Panc1 (cell line): ENCODE results near the gene RPUSD1. TPM values are rescaled to one million over a fixed set of nuclear protein-coding genes. Genes with fewer than 3 reads are reported as not detected.

Experiments
- ATAC-seq: fragments of 200-7000 bp; cut with Tn5 transposase; 2 replicates; pipeline ENCODE4 v1.9.1; 2020; ENCODE audit warnings: mild to moderate bottlenecking, moderate library complexity
- BruUV-seq: library from RNA; stranded (reverse); fragments of 400-500 nt; replicated peaks from 2 replicates; lab custom pipeline; 2021; lab: Mats Ljungman, UMichigan
- CTCF ChIA-PET: fragments of 300-600 bp; sonication (Branson Sonifier 250); formaldehyde crosslinking; loops from one replicate; lab custom pipeline; 2022; ENCODE audit warnings: antibody characterized with exemption; lab: Charles Lee
- POLR2A ChIA-PET: fragments of 300-600 bp; sonication (Branson Sonifier 250); formaldehyde crosslinking; loops from one replicate; lab custom pipeline; 2022; ENCODE audit warnings: antibody characterized with exemption; lab: Charles Lee
- DNase-seq: peaks from one replicate; pipeline ENCODE4 v3.0.0-alpha.2; 2010; ENCODE audit warnings: low read depth, low spot score
- H3K27ac ChIP-seq: 2 replicates; pipeline ENCODE4 v1.5.1; 2011; ENCODE audit warnings: mild to moderate bottlenecking, low read length, inconsistent platforms
- H3K27me3 ChIP-seq: fragments of 200-500 bp; sonication (Bioruptor generic); 2 replicates; pipeline ENCODE4 v1.6.0; 2014; ENCODE audit warnings: low read length, inconsistent platforms; ENCODE audit not compliant: control insufficient read depth, insufficient read depth
- H3K36me3 ChIP-seq: fragments of 200-500 bp; sonication (Bioruptor generic); 2 replicates; pipeline ENCODE4 v1.5.1; 2014; ENCODE audit warnings: inconsistent platforms, mild to moderate bottlenecking, low read length, moderate library complexity; ENCODE audit not compliant: control insufficient read depth, insufficient read depth
- H3K4me1 ChIP-seq: 2 replicates; pipeline ENCODE4 v1.5.1; 2011; ENCODE audit warnings: inconsistent platforms, mild to moderate bottlenecking, low read length, moderate library complexity; ENCODE audit not compliant: control insufficient read depth, insufficient read depth
- H3K4me3 ChIP-seq, 2 experiments: 2 replicates each; pipeline ENCODE4 v1.5.1; 2011 to 2012; ENCODE audit warnings: low read depth in 2 of 2, low read length in 2 of 2, mild to moderate bottlenecking in 2 of 2, inconsistent platforms in 1 of 2, moderate library complexity in 1 of 2
- H3K9me3 ChIP-seq: fragments of 200-500 bp; sonication (Bioruptor generic); 2 replicates; pipeline ENCODE4 v1.5.1; 2014; ENCODE audit warnings: low read depth, mild to moderate bottlenecking, inconsistent platforms, low read length, moderate library complexity; ENCODE audit not compliant: control insufficient read depth, insufficient read depth
- POLR2AphosphoS5 ChIP-seq: IDR thresholded peaks from 2 replicates; pipeline ENCODE4 v1.6.1; 2012; ENCODE audit warnings: mild to moderate bottlenecking, low read depth, low read length, moderate library complexity
- SIN3A ChIP-seq: IDR thresholded peaks from 2 replicates; pipeline ENCODE4 v1.6.1; 2012; ENCODE audit warnings: low read depth, mild to moderate bottlenecking, low read length, moderate library complexity, borderline replicate concordance; ENCODE audit not compliant: insufficient read depth
- TCF7L2 ChIP-seq: IDR thresholded peaks from 2 replicates; pipeline ENCODE4 v1.6.1; 2011; ENCODE audit warnings: mild to moderate bottlenecking, low read depth, low read length, inconsistent platforms
- in situ Hi-C: cut with HindIII; loops from 2 replicates; pipeline ENCODE4 v1.10.0; 2016; ENCODE audit warnings: low sequenced_read_pairs, low pct_unique_long_range_greater_than_20kb
- intact Hi-C: fragments of 100-400 bp; cut with micrococcal nuclease; formaldehyde crosslinking; loops from one replicate; pipeline ENCODE4 v1.10.0; 2022; ENCODE audit not compliant: unreplicated experiment
- total RNA-seq: library from RNA; stranded (reverse); gene quantifications from one replicate; pipeline ENCODE4 v1.2.1, GENCODE V29; 2021; ENCODE audit not compliant: unreplicated experiment
- TF ChIP-seq, protein P1 (sequence below): fragments of 450-650 bp; IDR thresholded peaks from 2 replicates; pipeline ENCODE4 v1.5.1; 2017; ENCODE audit warnings: mild to moderate bottlenecking
- TF ChIP-seq, protein P2 (sequence below), 2 experiments: IDR thresholded peaks; 2 replicates each; pipeline ENCODE4 v1.6.1; 2011 to 2012; ENCODE audit warnings: low read depth in 2 of 2, control low read depth in 1 of 2, low read length in 1 of 2, mild to moderate bottlenecking in 1 of 2, moderate library complexity in 1 of 2; ENCODE audit not compliant: insufficient read depth in 1 of 2

The RPUSD1 gene
- total RNA-seq, 1 experiment from 2014 or later = 61.1 TPM

DNA sequence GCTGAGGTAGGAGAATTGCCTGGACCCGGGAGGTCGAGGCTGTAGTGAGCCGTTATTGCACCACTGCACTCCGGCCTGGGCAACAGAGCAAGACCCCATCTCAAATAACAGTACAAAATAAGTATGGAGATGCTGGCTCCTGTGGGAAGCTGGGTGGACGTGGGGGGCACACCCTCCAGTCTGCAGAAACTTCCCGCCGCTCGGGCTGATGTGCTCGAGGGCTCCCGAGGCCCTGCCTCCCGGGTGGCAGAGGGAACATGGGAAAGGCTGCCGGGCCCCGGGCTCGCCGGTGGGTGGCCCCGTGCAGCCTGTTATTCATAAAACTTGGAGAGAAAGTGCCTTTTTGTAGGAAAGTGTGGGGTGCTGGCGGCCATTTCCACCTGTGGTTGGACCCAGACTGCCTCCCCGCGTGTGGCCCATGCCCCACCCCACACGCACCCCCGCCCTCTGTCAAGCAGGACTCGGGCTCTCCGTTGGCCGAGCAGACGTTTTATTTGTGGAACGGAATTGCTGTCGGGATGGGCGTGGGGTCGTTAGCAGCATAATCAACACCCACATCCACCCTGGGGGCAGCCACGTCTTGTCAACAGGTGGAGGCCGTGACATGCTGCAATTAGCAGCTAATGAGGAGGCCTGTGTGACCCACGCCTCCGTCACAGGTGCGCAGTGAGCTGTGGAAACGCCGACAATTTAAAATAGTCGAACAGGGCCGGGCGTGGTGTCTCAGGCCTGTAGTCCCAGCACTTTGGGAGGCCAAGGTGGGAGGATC, 40.0 kb downstream of the RPUSD1 start:
- Histone ChIP-seq H3K27me3 (no peaks in the 10 kb centered on the region), H3K27ac (no peak overlapping the region), H3K9me3 (no peaks in the 10 kb centered on the region), H3K4me1 (no peaks in the 10 kb centered on the region), H3K36me3 (no peaks in the 10 kb centered on the region), H3K4me3 (no peak overlapping the region)
- BruUV-seq = no TSS peak
- no peak for DNase-seq
- CTCF ChIA-PET = no interaction called here
- intact Hi-C loops = no loop called here
- ATAC-seq = no peak
- in situ Hi-C loops = no loop called here
- TF ChIP-seq, protein P1, sequence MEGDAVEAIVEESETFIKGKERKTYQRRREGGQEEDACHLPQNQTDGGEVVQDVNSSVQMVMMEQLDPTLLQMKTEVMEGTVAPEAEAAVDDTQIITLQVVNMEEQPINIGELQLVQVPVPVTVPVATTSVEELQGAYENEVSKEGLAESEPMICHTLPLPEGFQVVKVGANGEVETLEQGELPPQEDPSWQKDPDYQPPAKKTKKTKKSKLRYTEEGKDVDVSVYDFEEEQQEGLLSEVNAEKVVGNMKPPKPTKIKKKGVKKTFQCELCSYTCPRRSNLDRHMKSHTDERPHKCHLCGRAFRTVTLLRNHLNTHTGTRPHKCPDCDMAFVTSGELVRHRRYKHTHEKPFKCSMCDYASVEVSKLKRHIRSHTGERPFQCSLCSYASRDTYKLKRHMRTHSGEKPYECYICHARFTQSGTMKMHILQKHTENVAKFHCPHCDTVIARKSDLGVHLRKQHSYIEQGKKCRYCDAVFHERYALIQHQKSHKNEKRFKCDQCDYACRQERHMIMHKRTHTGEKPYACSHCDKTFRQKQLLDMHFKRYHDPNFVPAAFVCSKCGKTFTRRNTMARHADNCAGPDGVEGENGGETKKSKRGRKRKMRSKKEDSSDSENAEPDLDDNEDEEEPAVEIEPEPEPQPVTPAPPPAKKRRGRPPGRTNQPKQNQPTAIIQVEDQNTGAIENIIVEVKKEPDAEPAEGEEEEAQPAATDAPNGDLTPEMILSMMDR = no peak
- no peak for TF ChIP-seq POLR2AphosphoS5
- TF ChIP-seq, protein P2, sequence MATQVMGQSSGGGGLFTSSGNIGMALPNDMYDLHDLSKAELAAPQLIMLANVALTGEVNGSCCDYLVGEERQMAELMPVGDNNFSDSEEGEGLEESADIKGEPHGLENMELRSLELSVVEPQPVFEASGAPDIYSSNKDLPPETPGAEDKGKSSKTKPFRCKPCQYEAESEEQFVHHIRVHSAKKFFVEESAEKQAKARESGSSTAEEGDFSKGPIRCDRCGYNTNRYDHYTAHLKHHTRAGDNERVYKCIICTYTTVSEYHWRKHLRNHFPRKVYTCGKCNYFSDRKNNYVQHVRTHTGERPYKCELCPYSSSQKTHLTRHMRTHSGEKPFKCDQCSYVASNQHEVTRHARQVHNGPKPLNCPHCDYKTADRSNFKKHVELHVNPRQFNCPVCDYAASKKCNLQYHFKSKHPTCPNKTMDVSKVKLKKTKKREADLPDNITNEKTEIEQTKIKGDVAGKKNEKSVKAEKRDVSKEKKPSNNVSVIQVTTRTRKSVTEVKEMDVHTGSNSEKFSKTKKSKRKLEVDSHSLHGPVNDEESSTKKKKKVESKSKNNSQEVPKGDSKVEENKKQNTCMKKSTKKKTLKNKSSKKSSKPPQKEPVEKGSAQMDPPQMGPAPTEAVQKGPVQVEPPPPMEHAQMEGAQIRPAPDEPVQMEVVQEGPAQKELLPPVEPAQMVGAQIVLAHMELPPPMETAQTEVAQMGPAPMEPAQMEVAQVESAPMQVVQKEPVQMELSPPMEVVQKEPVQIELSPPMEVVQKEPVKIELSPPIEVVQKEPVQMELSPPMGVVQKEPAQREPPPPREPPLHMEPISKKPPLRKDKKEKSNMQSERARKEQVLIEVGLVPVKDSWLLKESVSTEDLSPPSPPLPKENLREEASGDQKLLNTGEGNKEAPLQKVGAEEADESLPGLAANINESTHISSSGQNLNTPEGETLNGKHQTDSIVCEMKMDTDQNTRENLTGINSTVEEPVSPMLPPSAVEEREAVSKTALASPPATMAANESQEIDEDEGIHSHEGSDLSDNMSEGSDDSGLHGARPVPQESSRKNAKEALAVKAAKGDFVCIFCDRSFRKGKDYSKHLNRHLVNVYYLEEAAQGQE (IDR thresholded peaks at IDR 0.05; ENCODE audit: insufficient read depth in 1 of 2, low read depth in 2 of 2, low read length in 1 of 2) = no peak
- no peak for TF ChIP-seq TCF7L2
- no peak for TF ChIP-seq SIN3A
- POLR2A ChIA-PET = no interaction called here

DNA sequence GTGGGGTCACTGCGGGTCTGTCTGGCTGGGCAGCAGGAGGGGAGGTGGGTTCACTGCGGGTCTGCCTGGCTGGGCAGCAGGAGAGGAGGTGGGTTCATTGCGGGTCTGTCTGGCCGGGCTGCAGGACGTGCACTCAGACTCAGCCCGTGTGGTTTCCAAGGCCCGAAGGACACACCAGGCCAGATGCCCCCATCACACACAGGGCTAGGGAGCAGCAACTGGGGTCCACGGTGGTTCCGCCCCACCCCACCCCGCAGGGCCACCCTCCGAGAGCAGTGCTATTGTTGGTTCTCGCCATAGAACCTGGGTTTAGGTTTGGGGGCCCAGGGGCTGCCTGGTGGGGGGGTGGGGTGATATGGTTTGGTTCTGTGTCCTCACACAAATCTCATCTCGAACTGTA, 41.5 kb downstream of the RPUSD1 start:
- DNase-seq (no peak), ATAC-seq (no peak)
- CTCF ChIA-PET = no interaction called here
- intact Hi-C loops = no loop called here
- Histone ChIP-seq H3K36me3 (no peaks in the 10 kb centered on the region), H3K27ac (no peak overlapping the region), H3K4me1 (no peaks in the 10 kb centered on the region), H3K9me3 (no peaks in the 10 kb centered on the region), H3K27me3 (no peaks in the 10 kb centered on the region), H3K4me3 (no peak overlapping the region)
- in situ Hi-C loops = no loop called here
- BruUV-seq = no TSS peak
- POLR2A ChIA-PET = no interaction called here
- TF ChIP-seq, protein P2 (IDR thresholded peaks at IDR 0.05; ENCODE audit: insufficient read depth in 1 of 2, low read depth in 2 of 2, low read length in 1 of 2) = no peak
- no peak for TF ChIP-seq POLR2AphosphoS5
- TF ChIP-seq, protein P1 = no peak
- TF ChIP-seq TCF7L2 = no peak
- TF ChIP-seq SIN3A = no peak
